Nephron progenitor cell (in vitro differentiated cells): ENCODE measurements around the gene AQP10.

Experiments
- DNase-seq: peaks from one replicate; pipeline ENCODE4 v3.0.0; 2021
- H3K27ac Mint-ChIP-seq: 2 replicates; pipeline ENCODE4 v1.8.0; 2021; ENCODE audit warnings: mild to moderate bottlenecking, moderate library complexity, mixed read lengths
- H3K27me3 Mint-ChIP-seq: 2 replicates; pipeline ENCODE4 v1.8.0; 2021; ENCODE audit warnings: mild to moderate bottlenecking, low read depth, mixed read lengths; ENCODE audit not compliant: poor library complexity
- H3K36me3 Mint-ChIP-seq: 2 replicates; pipeline ENCODE4 v1.8.0; 2021; ENCODE audit warnings: low read depth, mixed read lengths
- H3K4me1 Mint-ChIP-seq: 2 replicates; pipeline ENCODE4 v1.8.0; 2021; ENCODE audit warnings: mixed read lengths
- H3K4me3 Mint-ChIP-seq: 2 replicates; pipeline ENCODE4 v1.8.0; 2021; ENCODE audit warnings: mild to moderate bottlenecking, moderate library complexity, mixed read lengths
- H3K9me3 Mint-ChIP-seq: 2 replicates; pipeline ENCODE4 v1.8.0; 2021; ENCODE audit warnings: mild to moderate bottlenecking, moderate library complexity, mixed read lengths
- CTCF ChIP-seq: fragments of 200-600 bp; sonication (generic); IDR thresholded peaks from 2 replicates; pipeline ENCODE4 v1.5.0; 2021; ENCODE audit warnings: antibody characterized with exemption

The AQP10 gene

GRCh38 chr1:154288661-154289060 lies 32.2 kb upstream of the AQP10 start:
- H3K4me1 Mint-ChIP-seq, result no peaks in the 10 kb centered on the region
- H3K27ac Mint-ChIP-seq, result no peak overlapping the region
- H3K4me3 Mint-ChIP-seq, result no peak overlapping the region
- H3K36me3 Mint-ChIP-seq, result peaks cover 5% of the 10 kb centered on the region
- H3K9me3 Mint-ChIP-seq, result peaks cover 15% of the 10 kb centered on the region
- DNase-seq, result no peak
- no peak for TF ChIP-seq CTCF
- peaks cover 8% of the 10 kb centered on the region for H3K27me3 Mint-ChIP-seq

GRCh38 chr1:154290921-154291320 lies 30.0 kb upstream of the AQP10 start:
- Mint-ChIP-seq H3K36me3 (peaks cover 11% of the 10 kb centered on the region), H3K27ac (no peak overlapping the region), H3K4me3 (no peak overlapping the region), H3K9me3 (peaks cover 35% of the 10 kb centered on the region), H3K27me3 (peaks cover 11% of the 10 kb centered on the region), H3K4me1 (no peaks in the 10 kb centered on the region)
- DNase-seq, result no peak
- no peak for TF ChIP-seq CTCF

GRCh38 chr1:154295408-154296235 lies 25.3 kb upstream of the AQP10 start:
- Mint-ChIP-seq H3K9me3 (peaks cover 48% of the 10 kb centered on the region), H3K4me1 (no peaks in the 10 kb centered on the region), H3K27me3 (peaks cover 15% of the 10 kb centered on the region), H3K27ac (no peak overlapping the region), H3K36me3 (peaks cover 11% of the 10 kb centered on the region), H3K4me3 (no peak overlapping the region)
- no peak for DNase-seq
- no peak for TF ChIP-seq CTCF

- peaks cover 4% of the 10 kb centered on the region for H3K27me3 Mint-ChIP-seq
- peaks cover 14% of the 10 kb centered on the region for H3K9me3 Mint-ChIP-seq
- TF ChIP-seq CTCF, result no peak
- no peak overlapping the region for H3K4me3 Mint-ChIP-seq
- no peak for DNase-seq
- H3K36me3 Mint-ChIP-seq, result no peaks in the 10 kb centered on the region
- no peaks in the 10 kb centered on the region for H3K4me1 Mint-ChIP-seq
- H3K27ac Mint-ChIP-seq, result no peak overlapping the region
Observed at GRCh38 chr1:154301582-154301981, 19.3 kb upstream of the AQP10 start.

GRCh38 chr1:154304664-154305337 lies 16.1 kb upstream of the AQP10 start:
- peaks cover 6% of the 10 kb centered on the region for H3K27me3 Mint-ChIP-seq
- H3K9me3 Mint-ChIP-seq, result peaks cover 22% of the 10 kb centered on the region
- no peak overlapping the region for H3K4me3 Mint-ChIP-seq
- H3K36me3 Mint-ChIP-seq, result no peaks in the 10 kb centered on the region
- no peak overlapping the region for H3K27ac Mint-ChIP-seq
- TF ChIP-seq CTCF, result no peak
- DNase-seq, result no peak
- H3K4me1 Mint-ChIP-seq, result no peaks in the 10 kb centered on the region
